OCI-LY1 (cell line): Measurements from ENCODE around the gene CFAP46.

Source experiments
- H2AFZ ChIP-seq: fragments of 200-600 bp; sonication (generic), shearing (Covaris generic); 2 replicates; pipeline ENCODE4 v1.6.0; 2014; ENCODE audit warnings: antibody characterized with exemption, mild to moderate bottlenecking, low read length
- H3F3A ChIP-seq: fragments of 200-600 bp; sonication (generic), shearing (Covaris generic); 2 replicates; pipeline ENCODE4 v1.6.0; 2014; ENCODE audit warnings: mild to moderate bottlenecking, antibody characterized with exemption, low read length, moderate library complexity; ENCODE audit not compliant: insufficient read depth
- H3K27ac ChIP-seq: fragments of 200-600 bp; sonication (generic); 2 replicates; pipeline ENCODE4 v1.5.1; 2014; ENCODE audit warnings: low read length, mixed run types, mild to moderate bottlenecking, low read depth; ENCODE audit not compliant: poor library complexity, severe bottlenecking
- H3K27me3 ChIP-seq: fragments of 200-600 bp; sonication (generic); 2 replicates; pipeline ENCODE4 v1.6.0; 2014; ENCODE audit warnings: antibody characterized with exemption, mild to moderate bottlenecking, low read length, moderate library complexity; ENCODE audit not compliant: insufficient read depth
- H3K36me3 ChIP-seq: fragments of 200-600 bp; sonication (generic); 2 replicates; pipeline ENCODE4 v1.6.1; 2014; ENCODE audit warnings: mild to moderate bottlenecking, antibody characterized with exemption, low read length, moderate library complexity, mixed read lengths; ENCODE audit not compliant: insufficient read depth
- H3K4me1 ChIP-seq: fragments of 200-600 bp; sonication (generic); 2 replicates; pipeline ENCODE4 v1.5.1; 2014; ENCODE audit warnings: mild to moderate bottlenecking, low read length, moderate library complexity; ENCODE audit not compliant: insufficient read depth, severe bottlenecking
- H3K4me2 ChIP-seq: fragments of 200-600 bp; sonication (generic), shearing (Covaris generic); 2 replicates; pipeline ENCODE4 v1.6.1; 2014; ENCODE audit warnings: low read length
- H3K4me3 ChIP-seq: fragments of 200-600 bp; sonication (generic); 2 replicates; pipeline ENCODE4 v1.5.1; 2014; ENCODE audit warnings: low read length, low read depth, mild to moderate bottlenecking, mixed read lengths; ENCODE audit not compliant: poor library complexity, severe bottlenecking
- H3K79me2 ChIP-seq: fragments of 200-600 bp; shearing (Covaris generic); 2 replicates; pipeline ENCODE4 v1.6.1; 2016; ENCODE audit warnings: mixed run types, low read length, mixed read lengths; ENCODE audit not compliant: insufficient read depth
- H3K9ac ChIP-seq: fragments of 200-600 bp; sonication (generic), shearing (Covaris generic); 2 replicates; pipeline ENCODE4 v1.6.1; 2014; ENCODE audit warnings: mild to moderate bottlenecking, low read length, mixed read lengths
- H3K9me2 ChIP-seq: fragments of 200-600 bp; sonication (generic), shearing (Covaris generic); 2 replicates; pipeline ENCODE4 v1.6.1; 2014; ENCODE audit warnings: low read depth, mild to moderate bottlenecking, low read length, mixed read lengths
- H3K9me3 ChIP-seq: fragments of 200-600 bp; shearing (Covaris generic); 2 replicates; pipeline ENCODE4 v1.6.1; 2014; ENCODE audit warnings: low read length, mixed read lengths
- H4K20me1 ChIP-seq: fragments of 200-600 bp; sonication (generic), shearing (Covaris generic); 2 replicates; pipeline ENCODE4 v1.6.0; 2016; ENCODE audit warnings: mild to moderate bottlenecking, low read length; ENCODE audit not compliant: insufficient read depth
- CTCF ChIP-seq: fragments of 200-600 bp; sonication (generic), shearing (Covaris generic); IDR thresholded peaks from 2 replicates; pipeline ENCODE4 v1.5.1; 2017; ENCODE audit warnings: mild to moderate bottlenecking, antibody characterized with exemption, low read length, moderate library complexity, mixed read lengths
- EZH2 ChIP-seq: fragments of 200-600 bp; sonication (generic), shearing (Covaris generic); IDR thresholded peaks from 2 replicates; pipeline ENCODE4 v1.8.0; 2017; ENCODE audit warnings: borderline replicate concordance, mixed run types, mild to moderate bottlenecking, antibody characterized with exemption, low read length, moderate library complexity, mixed read lengths

Gene CFAP46

GRCh38 chr10:132951926-132952325 is 9.6 kb upstream of the CFAP46 start:
- H3K4me3 ChIP-seq: no peak overlapping the region
- TF ChIP-seq CTCF (no peak), EZH2 (no peak)
- H3F3A ChIP-seq: no peaks in the 10 kb centered on the region
- H3K79me2 ChIP-seq: no peaks in the 10 kb centered on the region
- H3K4me2 ChIP-seq: no peak overlapping the region
- no peaks in the 10 kb centered on the region for H3K9me2 ChIP-seq
- H3K9ac ChIP-seq: no peak overlapping the region
- no peaks in the 10 kb centered on the region for H3K27me3 ChIP-seq
- H3K27ac ChIP-seq: no peak overlapping the region
- no peaks in the 10 kb centered on the region for H3K9me3 ChIP-seq
- H2AFZ ChIP-seq: no peak overlapping the region
- H3K36me3 ChIP-seq: no peaks in the 10 kb centered on the region
- H3K4me1 ChIP-seq: no peaks in the 10 kb centered on the region
- H4K20me1 ChIP-seq: no peaks in the 10 kb centered on the region

DNA sequence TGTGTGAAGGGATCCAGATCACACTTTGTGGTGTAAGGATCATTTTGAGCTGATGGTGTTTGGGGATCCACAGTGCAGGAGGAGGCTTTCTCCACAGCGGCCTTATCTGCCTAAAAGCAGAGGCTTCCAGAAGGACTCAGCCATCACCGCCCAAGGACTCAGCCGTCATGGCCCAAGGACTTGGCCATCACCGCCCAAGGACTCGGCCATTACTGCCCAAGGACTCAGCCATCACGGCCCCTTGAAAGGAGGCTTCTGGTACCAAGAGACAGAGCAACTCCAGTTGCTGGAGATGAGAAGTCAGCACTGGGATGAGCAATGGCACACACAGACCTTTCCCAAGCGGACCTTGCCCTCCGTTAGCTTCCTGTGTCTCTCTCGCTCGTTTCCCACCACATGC is 6.0 kb upstream of the CFAP46 start:
- H3K4me2 ChIP-seq: no peak overlapping the region
- TF ChIP-seq CTCF (no peak), EZH2 (no peak)
- H3K27ac ChIP-seq: no peak overlapping the region
- no peaks in the 10 kb centered on the region for H3K9me3 ChIP-seq
- no peaks in the 10 kb centered on the region for H3K4me1 ChIP-seq
- no peaks in the 10 kb centered on the region for H3F3A ChIP-seq
- no peaks in the 10 kb centered on the region for H3K9me2 ChIP-seq
- H3K36me3 ChIP-seq: no peaks in the 10 kb centered on the region
- no peak overlapping the region for H2AFZ ChIP-seq
- H3K79me2 ChIP-seq: no peaks in the 10 kb centered on the region
- no peaks in the 10 kb centered on the region for H4K20me1 ChIP-seq
- no peaks in the 10 kb centered on the region for H3K27me3 ChIP-seq
- no peak overlapping the region for H3K4me3 ChIP-seq
- H3K9ac ChIP-seq: no peak overlapping the region

- no peak for TF ChIP-seq CTCF
- TF ChIP-seq EZH2: no peak
- Histone ChIP-seq H3F3A (no peaks in the 10 kb centered on the region), H3K4me1 (no peaks in the 10 kb centered on the region), H3K9ac (no peak overlapping the region), H3K4me2 (no peak overlapping the region), H2AFZ (no peak overlapping the region), H4K20me1 (no peaks in the 10 kb centered on the region), H3K27ac (no peak overlapping the region), H3K79me2 (no peaks in the 10 kb centered on the region), H3K4me3 (no peak overlapping the region), H3K36me3 (no peaks in the 10 kb centered on the region), H3K9me3 (no peaks in the 10 kb centered on the region), H3K9me2 (no peaks in the 10 kb centered on the region), H3K27me3 (no peaks in the 10 kb centered on the region)
Observed at GRCh38 chr10:132947843-132948242, 5.5 kb upstream of the CFAP46 start.
